Peyer's patch (tissue), 4 donors: ENCODE data around the gene USP31. TPM values are rescaled to one million over a fixed set of nuclear protein-coding genes. Genes with fewer than 3 reads are reported as not detected.

ENCODE experiments used
- DNase-seq, 3 donors: peaks; one replicate each; pipeline ENCODE4 v3.0.0-alpha.2; 2017 to 2019
- H3K27ac ChIP-seq, 4 donors: fragments of 200-600 bp; sonication (generic); one replicate each; pipeline ENCODE4 v1.5.1; 2016 to 2019
- H3K27me3 ChIP-seq, 2 donors: fragments of 200-600 bp; sonication (generic); one replicate each; pipeline ENCODE4 v1.5.1; 2019
- H3K36me3 ChIP-seq, 3 donors: fragments of 200-600 bp; sonication (generic); one replicate each; pipeline ENCODE4 v1.5.1; 2016 to 2019
- H3K4me1 ChIP-seq, 4 donors: fragments of 200-600 bp; sonication (generic); one replicate each; pipeline ENCODE4 v1.5.1; 2016 to 2019
- H3K4me3 ChIP-seq, 4 donors: fragments of 200-600 bp; sonication (generic); 1 replicate in 3 of 4; 2 replicates in 1 of 4; pipeline ENCODE4 v1.5.1; 2016 to 2019; ENCODE audit warnings: mild to moderate bottlenecking in 1 of 4
- H3K9me3 ChIP-seq, 4 donors: fragments of 200-600 bp; sonication (generic); one replicate each; pipeline ENCODE4 v1.5.1; 2016 to 2019; ENCODE audit warnings: mild to moderate bottlenecking in 1 of 4
- CTCF ChIP-seq, 6 experiments: fragments of 450-650 bp in 4 of 6; fragments of 200-600 bp in 2 of 6; sonication (generic) in 1 of 6; IDR thresholded peaks; one replicate each; pipeline ENCODE4 v1.5.1; 2017 to 2019; ENCODE audit warnings: antibody characterized with exemption in 6 of 6, mild to moderate bottlenecking in 3 of 6, moderate library complexity in 1 of 6
- POLR2A ChIP-seq, 2 donors: fragments of 450-650 bp; IDR thresholded peaks; one replicate each; pipeline ENCODE4 v1.5.1; 2017; ENCODE audit warnings: antibody characterized with exemption in 2 of 2, mild to moderate bottlenecking in 2 of 2, moderate library complexity in 2 of 2
- total RNA-seq, 4 donors: library from RNA; depleted of rRNA; stranded (reverse); fragments of >200 nt; gene quantifications; one replicate each; pipeline ENCODE4 v1.1.0, GENCODE V29; 2016

Gene USP31
- total RNA-seq, 4 donors from 2014 or later: 6.3 to 12.4 (median 10.5) TPM

- H3K36me3 ChIP-seq: no peaks in the 10 kb centered on the region
- TF ChIP-seq POLR2A (IDR thresholded peaks at IDR 0.05) (no peak), CTCF (IDR thresholded peaks at IDR 0.05) (no peak)
- no peak overlapping the region for H3K4me3 ChIP-seq
- H3K27me3 ChIP-seq: no peaks in the 10 kb centered on the region
- DNase-seq: no peak
- H3K27ac ChIP-seq: no peak overlapping the region
- H3K4me1 ChIP-seq: no peaks in the 10 kb centered on the region
- H3K9me3 ChIP-seq: no peaks in the 10 kb centered on the region
Observed at GRCh38 chr16:23156110-23156509, 6.9 kb upstream of the USP31 start.

- TF ChIP-seq CTCF (IDR thresholded peaks at IDR 0.05) (peak in 2 of 6 experiments; percentile 5 to 10), POLR2A (IDR thresholded peaks at IDR 0.05) (no peak)
- DNase-seq: no peak
- Histone ChIP-seq H3K27me3 (no peaks in the 10 kb centered on the region), H3K36me3 (no peaks in the 10 kb centered on the region), H3K4me1 (no peaks in the 10 kb centered on the region), H3K27ac (no peak overlapping the region), H3K9me3 (no peaks in the 10 kb centered on the region), H3K4me3 (no peak overlapping the region)
Observed at GRCh38 chr16:23155445-23156049, 6.3 kb upstream of the USP31 start.

- no peak for DNase-seq
- peaks cover 3 to 12% (median 4%) of the 10 kb centered on the region in 4 donors for H3K4me1 ChIP-seq
- TF ChIP-seq POLR2A (IDR thresholded peaks at IDR 0.05): no peak
- no peak for TF ChIP-seq CTCF (IDR thresholded peaks at IDR 0.05)
- no peaks in the 10 kb centered on the region for H3K36me3 ChIP-seq
- no peak overlapping the region for H3K27ac ChIP-seq
- no peaks in the 10 kb centered on the region for H3K9me3 ChIP-seq
- no peak overlapping the region for H3K4me3 ChIP-seq
- H3K27me3 ChIP-seq: no peaks in the 10 kb centered on the region
Observed at GRCh38 chr16:23152386-23153178, 3.3 kb upstream of the USP31 start.

- Histone ChIP-seq H3K27ac (no peak overlapping the region), H3K36me3 (no peaks in the 10 kb centered on the region), H3K9me3 (no peaks in the 10 kb centered on the region), H3K27me3 (no peaks in the 10 kb centered on the region), H3K4me3 (peak overlapping the region; percentile 59 to 88 (median 72)), H3K4me1 (peaks cover 3 to 12% (median 4%) of the 10 kb centered on the region in 4 donors)
- no peak for DNase-seq
- TF ChIP-seq POLR2A (IDR thresholded peaks at IDR 0.05): no peak
- TF ChIP-seq CTCF (IDR thresholded peaks at IDR 0.05): no peak
Observed at GRCh38 chr16:23149993-23150364, 727 bp upstream of the USP31 start.

GRCh38 chr16:23148513-23149266, 562 bp downstream of the USP31 start:
- no peak for TF ChIP-seq CTCF (IDR thresholded peaks at IDR 0.05)
- no peak for TF ChIP-seq POLR2A (IDR thresholded peaks at IDR 0.05)
- peak; percentile 40 to 89 (median 85) for DNase-seq
- H3K4me3 ChIP-seq: peak overlapping the region; percentile 59 to 88 (median 72)
- no peaks in the 10 kb centered on the region for H3K9me3 ChIP-seq
- H3K27ac ChIP-seq: peak overlapping the region; percentile 68 to 92 (median 80)
- H3K4me1 ChIP-seq: peaks cover 3 to 12% (median 4%) of the 10 kb centered on the region in 4 donors
- no peaks in the 10 kb centered on the region for H3K36me3 ChIP-seq
- H3K27me3 ChIP-seq: no peaks in the 10 kb centered on the region
